C4-2B (cell line): ENCODE data around the gene SRY.

ENCODE experiments used
- CTCF ChIP-seq: fragments of 450-650 bp; conservative IDR thresholded peaks from 2 replicates; pipeline ENCODE4 v1.5.1; 2017; ENCODE audit warnings: mild to moderate bottlenecking
- ZFX ChIP-seq: fragments of 450-650 bp; IDR thresholded peaks from 2 replicates; pipeline ENCODE4 v1.6.1; 2017

- TF ChIP-seq CTCF (no peak), ZFX (no peak)
These were observed 37.0 kb upstream of the SRY start for GRCh38 chrY:2824471-2824870.
